H9 (cell line): ENCODE data around the gene ZNF765. TPM values are rescaled to one million over a fixed set of nuclear protein-coding genes. Genes with fewer than 3 reads are reported as not detected.

ENCODE experiments used
- DNase-seq: peaks from one replicate; pipeline ENCODE4 v3.0.0-alpha.2; 2017
- H2AFZ ChIP-seq: one replicate; pipeline ENCODE4 v1.6.1; 2013; ENCODE audit warnings: mild to moderate bottlenecking, low read length, control low read depth, moderate library complexity
- H2AK5ac ChIP-seq: 2 replicates; pipeline ENCODE4 v1.6.1; 2013; ENCODE audit warnings: low read length, control low read depth, mixed read lengths; ENCODE audit not compliant: insufficient read length
- H2BK120ac ChIP-seq: one replicate; pipeline ENCODE4 v1.6.1; 2013; ENCODE audit warnings: low read depth, mild to moderate bottlenecking, low read length, control low read depth, inconsistent platforms; ENCODE audit not compliant: poor library complexity, severe bottlenecking
- H2BK12ac ChIP-seq: 2 replicates; pipeline ENCODE4 v1.6.1; 2013; ENCODE audit warnings: low read length, control low read depth, mixed read lengths, low read depth; ENCODE audit not compliant: insufficient read length
- H2BK15ac ChIP-seq: 2 replicates; pipeline ENCODE4 v1.6.1; 2013; ENCODE audit warnings: low read depth, low read length, control low read depth
- H2BK20ac ChIP-seq: one replicate; pipeline ENCODE4 v1.6.1; 2013; ENCODE audit warnings: low read depth, mild to moderate bottlenecking, low read length, control low read depth, inconsistent platforms; ENCODE audit not compliant: poor library complexity, severe bottlenecking
- H2BK5ac ChIP-seq: 2 replicates; pipeline ENCODE4 v1.6.1; 2013; ENCODE audit warnings: low read length, control low read depth, mixed read lengths; ENCODE audit not compliant: insufficient read length
- H3K14ac ChIP-seq: 2 replicates; pipeline ENCODE4 v1.6.1; 2013; ENCODE audit warnings: low read length, control low read depth; ENCODE audit not compliant: insufficient read depth
- H3K18ac ChIP-seq: 2 replicates; pipeline ENCODE4 v1.6.1; 2013; ENCODE audit warnings: low read depth, mild to moderate bottlenecking, mixed read lengths, low read length, control low read depth; ENCODE audit not compliant: insufficient read length
- H3K23ac ChIP-seq: 2 replicates; pipeline ENCODE4 v1.6.1; 2013; ENCODE audit warnings: low read length, control low read depth, mixed read lengths, low read depth; ENCODE audit not compliant: insufficient read length
- H3K23me2 ChIP-seq: 2 replicates; pipeline ENCODE4 v1.6.1; 2013; ENCODE audit warnings: low read depth, mild to moderate bottlenecking, mixed read lengths, low read length, control low read depth; ENCODE audit not compliant: insufficient read length, poor library complexity, severe bottlenecking
- H3K27ac ChIP-seq: 2 replicates; pipeline ENCODE4 v1.5.1; 2013; ENCODE audit warnings: low read length, control low read depth, mixed read lengths, low read depth; ENCODE audit not compliant: insufficient read length
- H3K27me3 ChIP-seq: 2 replicates; pipeline ENCODE4 v1.6.1; 2013; ENCODE audit warnings: low read length, control low read depth, inconsistent platforms; ENCODE audit not compliant: insufficient read depth
- H3K4ac ChIP-seq: 2 replicates; pipeline ENCODE4 v1.6.1; 2013; ENCODE audit warnings: low read depth, mild to moderate bottlenecking, control low read depth, inconsistent platforms, low read length, moderate library complexity
- H3K4me1 ChIP-seq: 2 replicates; pipeline ENCODE4 v1.6.1; 2013; ENCODE audit warnings: low read length, control low read depth, inconsistent platforms; ENCODE audit not compliant: insufficient read depth
- H3K4me2 ChIP-seq: 2 replicates; pipeline ENCODE4 v1.6.1; 2013; ENCODE audit warnings: low read length, control low read depth, mixed read lengths; ENCODE audit not compliant: insufficient read length, insufficient read depth
- H3K56ac ChIP-seq: 2 replicates; pipeline ENCODE4 v1.6.1; 2013; ENCODE audit warnings: low read depth, mild to moderate bottlenecking, mixed read lengths, low read length, control low read depth; ENCODE audit not compliant: insufficient read length
- H3K79me1 ChIP-seq: 2 replicates; pipeline ENCODE4 v1.6.1; 2013; ENCODE audit warnings: low read depth, mild to moderate bottlenecking, moderate library complexity, low read length, control low read depth, inconsistent platforms; ENCODE audit not compliant: insufficient read depth, poor library complexity, severe bottlenecking
- H3K79me2 ChIP-seq: 2 replicates; pipeline ENCODE4 v1.6.1; 2013; ENCODE audit warnings: low read length, control low read depth, inconsistent platforms; ENCODE audit not compliant: insufficient read depth
- H3K9ac ChIP-seq: 2 replicates; pipeline ENCODE4 v1.6.1; 2013; ENCODE audit warnings: low read length, control low read depth, mixed read lengths; ENCODE audit not compliant: insufficient read length; ENCODE audit errors: extremely low read depth
- H3K9me3 ChIP-seq: one replicate; pipeline ENCODE4 v1.6.1; 2013; ENCODE audit warnings: low read depth, low read length, inconsistent platforms; ENCODE audit not compliant: control insufficient read depth
- H3T11ph ChIP-seq: one replicate; pipeline ENCODE4 v1.6.1; 2013; ENCODE audit warnings: mild to moderate bottlenecking, low read length, control low read depth, inconsistent platforms
- H4K20me1 ChIP-seq: one replicate; pipeline ENCODE4 v1.6.1; 2013; ENCODE audit not compliant: control insufficient read depth, insufficient read length, insufficient read depth
- H4K5ac ChIP-seq: 2 replicates; pipeline ENCODE4 v1.6.1; 2013; ENCODE audit warnings: low read depth, mild to moderate bottlenecking, mixed read lengths, low read length, control low read depth; ENCODE audit not compliant: insufficient read length
- H4K8ac ChIP-seq: replicated peaks from 2 replicates; pipeline ENCODE4 v1.6.1; 2013; ENCODE audit warnings: low read length, control low read depth, mixed read lengths, low read depth; ENCODE audit not compliant: insufficient read length
- H4K91ac ChIP-seq: 2 replicates; pipeline ENCODE4 v1.6.1; 2013; ENCODE audit warnings: low read depth, mild to moderate bottlenecking, moderate library complexity, mixed read lengths, low read length, control low read depth; ENCODE audit not compliant: insufficient read length
- H3K27ac Mint-ChIP-seq, 3 experiments: 2 replicates in 2 of 3; 3 replicates in 1 of 3; pipeline ENCODE4 v1.8.0; 2020 to 2021; ENCODE audit warnings: mixed read lengths in 3 of 3, mild to moderate bottlenecking in 1 of 3, moderate library complexity in 1 of 3
- H3K27me3 Mint-ChIP-seq: 2 replicates; pipeline ENCODE4 v1.8.0; 2021; ENCODE audit warnings: low read depth, mild to moderate bottlenecking, moderate library complexity, mixed read lengths
- H3K36me3 Mint-ChIP-seq, 3 experiments: 2 replicates in 2 of 3; 3 replicates in 1 of 3; pipeline ENCODE4 v1.8.0; 2020 to 2021; ENCODE audit warnings: low read depth in 3 of 3, mixed read lengths in 3 of 3; ENCODE audit not compliant: insufficient read depth in 1 of 3
- H3K4me1 Mint-ChIP-seq, 2 experiments: 2 replicates each; pipeline ENCODE4 v1.8.0; 2020; ENCODE audit warnings: mixed read lengths in 2 of 2
- H3K4me3 Mint-ChIP-seq, 2 experiments: 2 replicates in 1 of 2; 3 replicates in 1 of 2; pipeline ENCODE4 v1.8.0; 2020 to 2021; ENCODE audit warnings: mild to moderate bottlenecking in 2 of 2, mixed read lengths in 2 of 2, moderate library complexity in 1 of 2
- H3K9me3 Mint-ChIP-seq, 2 experiments: 2 replicates in 1 of 2; 3 replicates in 1 of 2; pipeline ENCODE4 v1.8.0; 2020; ENCODE audit warnings: mild to moderate bottlenecking in 2 of 2, mixed read lengths in 2 of 2, moderate library complexity in 1 of 2
- WGBS: extraction: QIAGEN DNeasy Blood & Tissue Kit; methylation state at CpG from one replicate; pipeline ENCODE4 v1.1.7; 2013; ENCODE audit warnings: missing lambda C conversion rate, low lambda C conversion rate, mixed read lengths; ENCODE audit not compliant: insufficient read length; ENCODE audit errors: extremely low coverage; 5-methylcytosine and 5-hydroxymethylcytosine counted together
- total RNA-seq: library from RNA; stranded (reverse); gene quantifications from 2 replicates; pipeline ENCODE4 v1.2.1, GENCODE V29; 2021
- TF ChIP-seq, protein P1 (sequence below): fragments of 200-600 bp; sonication (generic); conservative IDR thresholded peaks from 3 replicates; pipeline ENCODE4 v1.8.0; 2021; ENCODE audit warnings: antibody characterized with exemption, mild to moderate bottlenecking

Gene ZNF765
- total RNA-seq, 1 experiment from 2014 or later = 20.4 TPM

DNA sequence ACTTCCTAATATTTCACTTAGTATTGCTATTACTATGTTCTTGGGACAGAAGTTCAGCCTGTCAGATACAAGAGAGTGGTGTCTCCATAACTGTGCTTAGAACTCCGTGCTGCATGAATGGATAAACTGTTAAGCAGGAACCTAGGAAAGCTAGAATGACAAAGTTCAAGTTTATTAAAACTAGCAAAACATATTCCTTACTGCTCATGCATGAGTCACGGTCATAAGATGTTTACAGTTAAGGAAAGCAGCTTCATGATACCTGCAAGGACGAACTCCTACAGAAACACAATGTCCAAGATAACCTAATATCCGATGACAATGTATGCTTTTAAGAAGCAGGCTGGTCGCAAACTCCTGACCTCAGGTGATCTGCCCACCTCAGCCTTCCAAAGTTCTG, 6.0 kb upstream of the ZNF765 start:
- Histone ChIP-seq H3K27ac (no peak overlapping the region), H3K4me1 (0 out of 2 replicates have a peak, but pooled peaks cover 3% of the 10 kb centered on the region), H2BK120ac (no peak overlapping the region), H3K18ac (no peak overlapping the region), H2BK5ac (no peak overlapping the region), H2BK15ac (no peak overlapping the region), H4K8ac (no peak overlapping the region), H3T11ph (no peak overlapping the region), H2AK5ac (no peak overlapping the region), H3K27me3 (no peaks in the 10 kb centered on the region), H3K4ac (no peak overlapping the region), H2BK20ac (no peak overlapping the region), H3K79me2 (no peaks in the 10 kb centered on the region), H3K9ac (no peak overlapping the region), H2AFZ (no peak overlapping the region), H4K5ac (no peak overlapping the region), H4K91ac (no peak overlapping the region), H3K4me2 (no peak overlapping the region), H3K23me2 (no peaks in the 10 kb centered on the region), H3K79me1 (no peaks in the 10 kb centered on the region), H2BK12ac (no peak overlapping the region), H3K14ac (no peak overlapping the region), H3K23ac (no peak overlapping the region), H3K56ac (no peak overlapping the region), H4K20me1 (no peaks in the 10 kb centered on the region), H3K9me3 (peaks cover 3% of the 10 kb centered on the region)
- Mint-ChIP-seq H3K36me3 (peaks cover 31 to 37% (median 35%) of the 10 kb centered on the region in 3 experiments), H3K27me3 (no peaks in the 10 kb centered on the region), H3K9me3 (peaks cover 17 to 27% of the 10 kb centered on the region in 2 experiments), H3K4me3 (no peak overlapping the region), H3K4me1 (peaks cover 11 to 13% of the 10 kb centered on the region in 2 experiments), H3K27ac (no peak overlapping the region)
- no CpG with 5 or more reads among the region's 5 CpGs for WGBS
- TF ChIP-seq, protein P1, sequence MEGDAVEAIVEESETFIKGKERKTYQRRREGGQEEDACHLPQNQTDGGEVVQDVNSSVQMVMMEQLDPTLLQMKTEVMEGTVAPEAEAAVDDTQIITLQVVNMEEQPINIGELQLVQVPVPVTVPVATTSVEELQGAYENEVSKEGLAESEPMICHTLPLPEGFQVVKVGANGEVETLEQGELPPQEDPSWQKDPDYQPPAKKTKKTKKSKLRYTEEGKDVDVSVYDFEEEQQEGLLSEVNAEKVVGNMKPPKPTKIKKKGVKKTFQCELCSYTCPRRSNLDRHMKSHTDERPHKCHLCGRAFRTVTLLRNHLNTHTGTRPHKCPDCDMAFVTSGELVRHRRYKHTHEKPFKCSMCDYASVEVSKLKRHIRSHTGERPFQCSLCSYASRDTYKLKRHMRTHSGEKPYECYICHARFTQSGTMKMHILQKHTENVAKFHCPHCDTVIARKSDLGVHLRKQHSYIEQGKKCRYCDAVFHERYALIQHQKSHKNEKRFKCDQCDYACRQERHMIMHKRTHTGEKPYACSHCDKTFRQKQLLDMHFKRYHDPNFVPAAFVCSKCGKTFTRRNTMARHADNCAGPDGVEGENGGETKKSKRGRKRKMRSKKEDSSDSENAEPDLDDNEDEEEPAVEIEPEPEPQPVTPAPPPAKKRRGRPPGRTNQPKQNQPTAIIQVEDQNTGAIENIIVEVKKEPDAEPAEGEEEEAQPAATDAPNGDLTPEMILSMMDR = no peak
- DNase-seq = no peak
